ENCODE data around the gene PLA2G2F.

- TF ChIP-seq CTCF (IDR thresholded peaks at IDR 0.05; ENCODE audit: insufficient read depth, low read length, poor library complexity, severe bottlenecking) (no peak), EZH2phosphoT487 (conservative IDR thresholded peaks at IDR 0.05; ENCODE audit: low read length) (no peak)
Observed at GRCh38 chr1:20184481-20184900, 45.4 kb downstream of the PLA2G2F start.
